ENCODE data around the gene RXFP4.

- TF ChIP-seq CTCF (IDR thresholded peaks at IDR 0.05) (no peak), POLR2A (IDR thresholded peaks at IDR 0.05) (no peak)
Observed at GRCh38 chr1:155940993-155941844, at the start of gene RXFP4.

Measured in lower leg skin (tissue), 3 donors.